ENCODE results near the gene XCL1. TPM values are rescaled to one million over a fixed set of nuclear protein-coding genes. Genes with fewer than 3 reads are reported as not detected.
"Not testable (repeated sequence)": the region's sequence is repeated elsewhere in the genome, so short reads cannot be mapped to it uniquely, and the experiment has no call there.

XCL1 gene
- total RNA-seq, 1 experiment from 2014 or later: not detected

- not testable (repeated sequence) for H3K9ac ChIP-seq (ENCODE audit: low read length); DNase-seq; H3K4me2 ChIP-seq (ENCODE audit: low read depth, low read length, poor library complexity, severe bottlenecking); H3K27me3 ChIP-seq (ENCODE audit: low read length); H3K9me3 ChIP-seq (ENCODE audit: low read length); H3K4me1 ChIP-seq (ENCODE audit: low read length); H3K79me2 ChIP-seq (ENCODE audit: low read length); H3K36me3 ChIP-seq (ENCODE audit: insufficient read depth, low read length); H4K20me1 ChIP-seq (ENCODE audit: insufficient read depth, low read depth, low read length); H3K27ac ChIP-seq (ENCODE audit: low read length); H3K4me3 ChIP-seq (ENCODE audit: low read length); H3K9me2 ChIP-seq (replicated peaks; ENCODE audit: insufficient read depth, low read length); H2AFZ ChIP-seq (ENCODE audit: low read length)
These were observed 2.3 kb downstream of the XCL1 start for GRCh38 chr1:168578531-168579185.

DNA sequence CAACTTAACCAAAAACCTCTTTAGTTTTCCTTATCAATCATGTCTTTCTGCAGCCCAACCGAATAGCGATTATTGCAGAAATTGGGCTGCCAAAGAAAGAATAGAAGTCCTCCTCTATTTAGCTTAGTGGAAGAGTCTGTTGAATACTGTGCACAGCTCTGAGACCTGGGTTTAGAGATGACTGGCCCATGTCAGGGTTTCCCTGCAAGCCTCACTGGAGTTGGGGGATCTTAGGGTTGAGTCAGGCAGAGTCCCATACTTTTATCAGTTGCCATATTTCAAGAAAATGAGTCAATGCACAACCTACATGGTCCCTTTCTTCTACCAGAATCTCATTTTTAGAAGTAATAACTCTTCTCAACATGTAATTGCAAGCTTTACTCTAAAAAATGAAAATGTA, 3.9 kb downstream of the XCL1 start:
- not testable (repeated sequence) for H4K20me1 ChIP-seq (ENCODE audit: insufficient read depth, low read depth, low read length); H3K4me3 ChIP-seq (ENCODE audit: low read length); H3K79me2 ChIP-seq (ENCODE audit: low read length); H2AFZ ChIP-seq (ENCODE audit: low read length); H3K27me3 ChIP-seq (ENCODE audit: low read length); H3K9me2 ChIP-seq (replicated peaks; ENCODE audit: insufficient read depth, low read length); H3K4me2 ChIP-seq (ENCODE audit: low read depth, low read length, poor library complexity, severe bottlenecking); H3K9me3 ChIP-seq (ENCODE audit: low read length); DNase-seq; H3K27ac ChIP-seq (ENCODE audit: low read length); H3K9ac ChIP-seq (ENCODE audit: low read length); H3K36me3 ChIP-seq (ENCODE audit: insufficient read depth, low read length); H3K4me1 ChIP-seq (ENCODE audit: low read length)

DNA sequence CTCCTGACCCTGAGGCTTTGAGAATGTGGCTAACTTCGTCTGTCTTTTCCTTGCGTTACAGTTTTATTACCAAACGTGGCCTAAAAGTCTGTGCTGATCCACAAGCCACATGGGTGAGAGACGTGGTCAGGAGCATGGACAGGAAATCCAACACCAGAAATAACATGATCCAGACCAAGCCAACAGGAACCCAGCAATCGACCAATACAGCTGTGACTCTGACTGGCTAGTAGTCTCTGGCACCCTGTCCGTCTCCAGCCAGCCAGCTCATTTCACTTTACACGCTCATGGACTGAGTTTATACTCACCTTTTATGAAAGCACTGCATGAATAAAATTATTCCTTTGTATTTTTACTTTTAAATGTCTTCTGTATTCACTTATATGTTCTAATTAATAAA, 4.6 kb downstream of the XCL1 start:
- not testable (repeated sequence) for H3K4me1 ChIP-seq (ENCODE audit: low read length); H3K36me3 ChIP-seq (ENCODE audit: insufficient read depth, low read length); H2AFZ ChIP-seq (ENCODE audit: low read length); H3K9me3 ChIP-seq (ENCODE audit: low read length); H3K79me2 ChIP-seq (ENCODE audit: low read length); H3K4me3 ChIP-seq (ENCODE audit: low read length); H3K9me2 ChIP-seq (replicated peaks; ENCODE audit: insufficient read depth, low read length); DNase-seq; H4K20me1 ChIP-seq (ENCODE audit: insufficient read depth, low read depth, low read length); H3K4me2 ChIP-seq (ENCODE audit: low read depth, low read length, poor library complexity, severe bottlenecking); H3K27ac ChIP-seq (ENCODE audit: low read length); H3K27me3 ChIP-seq (ENCODE audit: low read length); H3K9ac ChIP-seq (ENCODE audit: low read length)

DNA sequence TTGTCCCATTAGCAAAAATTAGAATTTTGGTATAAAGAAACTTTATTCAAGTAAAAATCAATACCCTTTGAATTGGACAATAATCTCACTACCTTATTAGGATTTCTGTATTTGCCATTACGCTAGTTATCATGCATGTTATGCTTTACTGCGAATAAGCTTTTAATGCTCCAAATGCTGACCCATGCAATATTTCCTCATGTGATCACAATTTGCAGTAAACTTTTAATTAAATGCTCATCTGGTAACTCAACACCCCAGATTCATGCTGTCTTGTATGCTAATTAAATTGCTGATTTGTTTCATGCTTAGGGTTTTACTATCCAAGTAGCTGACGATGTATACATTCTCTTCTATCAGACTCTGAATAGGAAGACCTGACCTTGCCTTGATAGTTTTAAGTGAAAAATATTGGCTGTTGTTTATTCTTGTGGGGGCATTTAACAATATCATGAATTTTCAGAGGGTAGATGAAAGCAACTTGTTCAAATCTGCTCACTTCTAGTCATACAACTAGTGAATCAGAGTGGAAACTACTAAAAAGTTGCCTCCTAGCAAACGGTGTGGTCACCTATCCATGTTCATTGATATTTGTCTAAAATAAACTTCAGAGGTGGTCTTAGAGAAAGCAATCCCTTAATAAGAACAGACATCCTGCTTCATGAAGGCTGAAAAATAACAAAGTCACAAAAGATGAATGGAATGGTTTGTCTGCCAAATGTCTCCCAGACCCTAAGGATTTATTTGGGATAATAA, 5.6 kb downstream of the XCL1 start:
- Histone ChIP-seq H3K9me3 (ENCODE audit: low read length) (no peaks in the 10 kb centered on the region), H4K20me1 (ENCODE audit: insufficient read depth, low read depth, low read length) (no peaks in the 10 kb centered on the region), H3K27me3 (ENCODE audit: low read length) (no peaks in the 10 kb centered on the region), H3K4me1 (ENCODE audit: low read length) (no peaks in the 10 kb centered on the region), H3K9me2 (replicated peaks; ENCODE audit: insufficient read depth, low read length) (no peaks in the 10 kb centered on the region), H3K4me3 (ENCODE audit: low read length) (no peak overlapping the region), H3K9ac (ENCODE audit: low read length) (no peak overlapping the region), H3K4me2 (ENCODE audit: low read depth, low read length, poor library complexity, severe bottlenecking) (no peak overlapping the region), H2AFZ (ENCODE audit: low read length) (no peak overlapping the region), H3K27ac (ENCODE audit: low read length) (no peak overlapping the region), H3K36me3 (ENCODE audit: insufficient read depth, low read length) (no peaks in the 10 kb centered on the region), H3K79me2 (ENCODE audit: low read length) (no peaks in the 10 kb centered on the region)
- no peak for DNase-seq

DNA sequence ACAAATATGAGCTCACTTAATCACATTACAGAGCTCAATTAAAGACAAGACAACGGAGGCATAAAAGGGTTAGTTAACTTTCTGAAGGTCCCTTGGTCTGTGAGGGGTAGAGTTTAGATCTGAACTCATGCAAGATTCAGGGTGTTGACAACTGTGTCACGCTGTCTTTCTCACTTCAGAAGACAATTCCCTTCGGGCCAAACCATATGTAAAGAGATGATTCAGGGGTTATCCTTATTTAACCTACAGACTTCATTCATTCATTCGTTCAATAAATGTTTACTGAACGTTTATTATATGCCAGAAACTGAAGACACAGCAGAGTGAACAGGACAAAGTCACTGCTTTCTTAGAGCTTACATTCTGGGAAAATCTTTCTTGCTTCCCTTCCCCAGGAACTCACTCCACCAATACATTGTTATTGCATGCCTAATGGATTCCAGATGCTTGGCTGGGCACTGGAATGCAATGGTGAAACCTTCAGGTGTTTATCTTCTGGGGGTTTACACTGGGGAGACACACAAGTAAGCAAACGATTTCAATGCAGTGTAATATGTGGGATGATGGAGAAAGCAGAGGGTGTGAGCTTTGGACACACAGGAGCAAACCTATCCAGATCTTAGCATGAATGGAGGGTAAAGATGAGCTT, 6.4 kb downstream of the XCL1 start:
- no peaks in the 10 kb centered on the region for H4K20me1 ChIP-seq (ENCODE audit: insufficient read depth, low read depth, low read length)
- H3K9ac ChIP-seq (ENCODE audit: low read length): no peak overlapping the region
- no peaks in the 10 kb centered on the region for H3K9me3 ChIP-seq (ENCODE audit: low read length)
- H3K4me3 ChIP-seq (ENCODE audit: low read length): no peak overlapping the region
- no peaks in the 10 kb centered on the region for H3K27me3 ChIP-seq (ENCODE audit: low read length)
- no peaks in the 10 kb centered on the region for H3K9me2 ChIP-seq (replicated peaks; ENCODE audit: insufficient read depth, low read length)
- no peak for DNase-seq
- H3K36me3 ChIP-seq (ENCODE audit: insufficient read depth, low read length): no peaks in the 10 kb centered on the region
- no peak overlapping the region for H3K27ac ChIP-seq (ENCODE audit: low read length)
- H2AFZ ChIP-seq (ENCODE audit: low read length): no peak overlapping the region
- H3K79me2 ChIP-seq (ENCODE audit: low read length): no peaks in the 10 kb centered on the region
- no peaks in the 10 kb centered on the region for H3K4me1 ChIP-seq (ENCODE audit: low read length)
- H3K4me2 ChIP-seq (ENCODE audit: low read depth, low read length, poor library complexity, severe bottlenecking): no peak overlapping the region

DNA sequence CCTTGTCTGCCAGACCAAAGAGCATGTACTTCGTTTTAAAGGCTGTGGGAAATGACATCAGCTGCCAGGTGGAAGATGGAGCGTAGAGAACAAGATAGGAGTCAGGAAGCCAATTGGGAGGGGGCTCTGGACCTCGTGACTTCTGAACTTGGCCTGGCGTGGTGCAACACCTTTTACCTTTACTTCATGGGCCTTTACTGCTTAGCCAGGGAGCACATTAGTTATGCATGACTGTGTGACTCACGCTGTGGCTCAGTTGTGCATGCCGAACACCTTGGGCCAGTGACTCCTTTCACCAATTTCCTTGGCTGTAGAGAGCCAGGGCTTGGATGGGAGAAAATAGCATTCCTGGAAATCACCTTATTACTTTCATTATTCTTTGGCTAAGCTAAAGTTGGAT, 7.2 kb downstream of the XCL1 start:
- no peaks in the 10 kb centered on the region for H3K9me2 ChIP-seq (replicated peaks; ENCODE audit: insufficient read depth, low read length)
- H3K9me3 ChIP-seq (ENCODE audit: low read length): no peaks in the 10 kb centered on the region
- DNase-seq: no peak
- no peaks in the 10 kb centered on the region for H3K36me3 ChIP-seq (ENCODE audit: insufficient read depth, low read length)
- H3K4me1 ChIP-seq (ENCODE audit: low read length): no peaks in the 10 kb centered on the region
- H4K20me1 ChIP-seq (ENCODE audit: insufficient read depth, low read depth, low read length): no peaks in the 10 kb centered on the region
- H3K9ac ChIP-seq (ENCODE audit: low read length): no peak overlapping the region
- no peak overlapping the region for H2AFZ ChIP-seq (ENCODE audit: low read length)
- no peak overlapping the region for H3K27ac ChIP-seq (ENCODE audit: low read length)
- no peaks in the 10 kb centered on the region for H3K27me3 ChIP-seq (ENCODE audit: low read length)
- H3K4me3 ChIP-seq (ENCODE audit: low read length): no peak overlapping the region
- H3K4me2 ChIP-seq (ENCODE audit: low read depth, low read length, poor library complexity, severe bottlenecking): no peak overlapping the region
- H3K79me2 ChIP-seq (ENCODE audit: low read length): no peaks in the 10 kb centered on the region

DNA sequence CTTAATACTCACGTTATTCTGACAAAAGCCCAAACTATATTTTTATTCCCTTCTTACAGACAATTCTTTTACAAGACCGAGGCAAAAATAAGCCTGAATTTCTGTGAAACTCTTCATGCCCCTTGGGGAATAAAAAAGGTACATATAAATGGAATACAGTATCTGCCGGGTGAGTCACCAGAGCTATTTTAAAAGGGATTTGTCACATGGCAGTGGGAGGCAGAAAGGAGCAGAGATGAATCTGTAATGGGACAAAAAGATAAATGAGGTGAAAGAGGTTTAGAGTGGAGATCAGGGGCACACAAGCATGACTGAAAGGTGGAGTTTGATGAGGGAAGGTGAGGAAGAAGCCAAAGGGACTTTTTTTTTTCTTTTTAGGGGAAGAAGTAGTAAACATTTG, 8.8 kb downstream of the XCL1 start:
- Histone ChIP-seq H4K20me1 (ENCODE audit: insufficient read depth, low read depth, low read length) (no peaks in the 10 kb centered on the region), H3K27ac (ENCODE audit: low read length) (no peak overlapping the region), H3K4me1 (ENCODE audit: low read length) (no peaks in the 10 kb centered on the region), H3K4me2 (ENCODE audit: low read depth, low read length, poor library complexity, severe bottlenecking) (no peak overlapping the region), H2AFZ (ENCODE audit: low read length) (no peak overlapping the region), H3K36me3 (ENCODE audit: insufficient read depth, low read length) (no peaks in the 10 kb centered on the region), H3K9me3 (ENCODE audit: low read length) (no peaks in the 10 kb centered on the region), H3K27me3 (ENCODE audit: low read length) (no peaks in the 10 kb centered on the region), H3K9me2 (replicated peaks; ENCODE audit: insufficient read depth, low read length) (no peaks in the 10 kb centered on the region), H3K9ac (ENCODE audit: low read length) (no peak overlapping the region), H3K79me2 (ENCODE audit: low read length) (no peaks in the 10 kb centered on the region), H3K4me3 (ENCODE audit: low read length) (no peak overlapping the region)
- no peak for DNase-seq

- H3K27ac ChIP-seq (ENCODE audit: low read length): no peak overlapping the region
- no peaks in the 10 kb centered on the region for H3K79me2 ChIP-seq (ENCODE audit: low read length)
- no peak overlapping the region for H2AFZ ChIP-seq (ENCODE audit: low read length)
- H4K20me1 ChIP-seq (ENCODE audit: insufficient read depth, low read depth, low read length): no peaks in the 10 kb centered on the region
- H3K27me3 ChIP-seq (ENCODE audit: low read length): no peaks in the 10 kb centered on the region
- no peaks in the 10 kb centered on the region for H3K36me3 ChIP-seq (ENCODE audit: insufficient read depth, low read length)
- no peak overlapping the region for H3K4me3 ChIP-seq (ENCODE audit: low read length)
- no peaks in the 10 kb centered on the region for H3K9me3 ChIP-seq (ENCODE audit: low read length)
- no peak for DNase-seq
- H3K9me2 ChIP-seq (replicated peaks; ENCODE audit: insufficient read depth, low read length): no peaks in the 10 kb centered on the region
- H3K4me1 ChIP-seq (ENCODE audit: low read length): no peaks in the 10 kb centered on the region
- H3K4me2 ChIP-seq (ENCODE audit: low read depth, low read length, poor library complexity, severe bottlenecking): no peak overlapping the region
- no peak overlapping the region for H3K9ac ChIP-seq (ENCODE audit: low read length)
These were observed 9.5 kb downstream of the XCL1 start for GRCh38 chr1:168585937-168586336.
